Kidney (tissue), 14 donors: ENCODE data around the gene FAM107B. TPM values are rescaled to one million over a fixed set of nuclear protein-coding genes. Genes with fewer than 3 reads are reported as not detected.

Experiments
- DNase-seq, 5 donors: peaks; one replicate each; pipeline ENCODE4 v3.0.0-alpha.2; 2013 to 2020
- FAIRE-seq: peaks from 2 replicates; lab custom pipeline; 2012; peaks lifted over from hg19 to GRCh38; lab: Jason Lieb, UNC
- H3K27ac ChIP-seq, 2 donors: one replicate each; pipeline ENCODE4 v1.7.0; 2013; ENCODE audit warnings: low read depth in 2 of 2, low read length in 2 of 2, inconsistent platforms in 1 of 2
- H3K27me3 ChIP-seq: one replicate; pipeline ENCODE4 v1.7.1; 2013; ENCODE audit warnings: low read length, inconsistent platforms; ENCODE audit not compliant: control insufficient read depth, insufficient read depth
- H3K36me3 ChIP-seq, 3 donors: one replicate each; pipeline versions ENCODE4 v1.7.0 to v1.7.1; 2013; ENCODE audit warnings: low read length in 3 of 3, control low read depth in 1 of 3, inconsistent platforms in 1 of 3; ENCODE audit not compliant: insufficient read depth in 3 of 3, control insufficient read depth in 2 of 3
- H3K4me1 ChIP-seq, 3 donors: one replicate each; pipeline versions ENCODE4 v1.7.0 to v1.7.1; 2013; ENCODE audit warnings: low read length in 3 of 3, inconsistent platforms in 1 of 3, low read depth in 1 of 3; ENCODE audit not compliant: control insufficient read depth in 2 of 3, insufficient read depth in 2 of 3
- H3K4me3 ChIP-seq, 3 donors: one replicate each; pipeline versions ENCODE4 v1.7.0 to v1.8.1; 2013; ENCODE audit warnings: low read length in 3 of 3, control low read depth in 1 of 3, inconsistent platforms in 1 of 3
- H3K9ac ChIP-seq, 3 donors: one replicate each; pipeline versions ENCODE4 v1.7.0 to v1.7.1; 2013; ENCODE audit warnings: low read length in 3 of 3, control low read depth in 1 of 3, inconsistent platforms in 1 of 3
- H3K9me3 ChIP-seq, 3 donors: one replicate each; pipeline versions ENCODE4 v1.7.0 to v1.7.1; 2013; ENCODE audit warnings: low read length in 3 of 3, control low read depth in 1 of 3, inconsistent platforms in 1 of 3; ENCODE audit not compliant: control insufficient read depth in 2 of 3, insufficient read depth in 1 of 3
- intact Hi-C: fragments of 100-400 bp; cut with DNase I; formaldehyde crosslinking; loops from one replicate; pipeline ENCODE4 v1.11.1; 2022
- polyA plus RNA-seq: library from polyadenylated mRNA; stranded (reverse); fragments of 350-450 nt; fragmentation: Illumina TruSeq; extraction: RNeasy Lipid Tissue Mini Kit (QIAGEN cat#74804); gene quantifications from one replicate; pipeline ENCODE4 v1.2.3, GENCODE V29; 2014; ENCODE audit warnings: low read depth, low replicate concordance; ENCODE audit not compliant: insufficient read depth
- total RNA-seq: library from RNA; stranded (reverse); fragmentation: NEBNext Ultra II Directional; extraction: Animal tissue kit (Norgen Biotek cat#: 25700); gene quantifications from one replicate; pipeline ENCODE4 v1.2.1, GENCODE V29; 2021
- TF ChIP-seq, protein P1 (sequence below): IDR thresholded peaks from 3 replicates; pipeline ENCODE4 v1.5.1; 2012; ENCODE audit warnings: mild to moderate bottlenecking, moderate library complexity, borderline replicate concordance; ENCODE audit not compliant: insufficient read depth; ENCODE audit errors: extremely low read depth
- donor health status: control.
- donor health status: control.
- donor health status: control.
- donor health status: control.
- donor health status: control.
- donor health status: DM: yes; HTN: yes; CAD: no.
- donor health status: Normal renal cell carcinoma (clear cell type).

The FAM107B gene
- total and polyA plus RNA-seq, 2 donors from 2014 or later, result 105 to 122 TPM

DNA sequence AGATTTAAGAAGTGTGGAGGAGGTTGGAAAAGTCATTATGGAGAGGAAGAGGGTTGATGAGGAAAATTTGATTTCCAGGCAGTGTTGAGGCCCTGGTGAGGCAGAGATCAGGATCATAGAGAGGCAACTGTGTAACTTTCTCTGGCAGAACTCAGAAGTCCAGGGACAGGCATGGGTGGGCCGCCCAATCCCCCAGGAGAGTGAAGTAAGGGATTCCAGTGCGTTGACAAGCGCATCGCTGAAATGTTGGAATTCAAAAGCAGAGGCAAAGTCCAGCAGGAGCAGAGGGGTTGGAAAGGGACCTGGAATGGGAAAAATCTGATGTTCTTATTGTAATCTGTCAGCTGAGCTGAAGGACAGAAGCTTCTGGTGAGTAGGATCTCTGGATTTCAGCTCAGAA is 207.3 kb downstream of the FAM107B start:
- H3K4me1 ChIP-seq, result peaks cover 0 to 22% (median 9%) of the 10 kb centered on the region in 3 donors
- H3K27me3 ChIP-seq, result no peaks in the 10 kb centered on the region
- H3K9ac ChIP-seq, result no peak overlapping the region
- H3K27ac ChIP-seq, result peak overlapping the region in 1 of 2 donors; percentile 70
- no peaks in the 10 kb centered on the region for H3K9me3 ChIP-seq
- FAIRE-seq (no peak), DNase-seq (no peak)
- TF ChIP-seq, protein P1, sequence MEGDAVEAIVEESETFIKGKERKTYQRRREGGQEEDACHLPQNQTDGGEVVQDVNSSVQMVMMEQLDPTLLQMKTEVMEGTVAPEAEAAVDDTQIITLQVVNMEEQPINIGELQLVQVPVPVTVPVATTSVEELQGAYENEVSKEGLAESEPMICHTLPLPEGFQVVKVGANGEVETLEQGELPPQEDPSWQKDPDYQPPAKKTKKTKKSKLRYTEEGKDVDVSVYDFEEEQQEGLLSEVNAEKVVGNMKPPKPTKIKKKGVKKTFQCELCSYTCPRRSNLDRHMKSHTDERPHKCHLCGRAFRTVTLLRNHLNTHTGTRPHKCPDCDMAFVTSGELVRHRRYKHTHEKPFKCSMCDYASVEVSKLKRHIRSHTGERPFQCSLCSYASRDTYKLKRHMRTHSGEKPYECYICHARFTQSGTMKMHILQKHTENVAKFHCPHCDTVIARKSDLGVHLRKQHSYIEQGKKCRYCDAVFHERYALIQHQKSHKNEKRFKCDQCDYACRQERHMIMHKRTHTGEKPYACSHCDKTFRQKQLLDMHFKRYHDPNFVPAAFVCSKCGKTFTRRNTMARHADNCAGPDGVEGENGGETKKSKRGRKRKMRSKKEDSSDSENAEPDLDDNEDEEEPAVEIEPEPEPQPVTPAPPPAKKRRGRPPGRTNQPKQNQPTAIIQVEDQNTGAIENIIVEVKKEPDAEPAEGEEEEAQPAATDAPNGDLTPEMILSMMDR, result no peak
- no peak overlapping the region for H3K4me3 ChIP-seq
- intact Hi-C loops, result no loop called here
- peaks cover 0 to 9% (median 2%) of the 10 kb centered on the region in 3 donors for H3K36me3 ChIP-seq

- Histone ChIP-seq H3K4me3 (no peak overlapping the region), H3K9ac (no peak overlapping the region), H3K27ac (no peak overlapping the region), H3K9me3 (no peaks in the 10 kb centered on the region), H3K4me1 (peaks cover 0 to 17% (median 9%) of the 10 kb centered on the region in 3 donors), H3K36me3 (peaks cover 0 to 9% (median 2%) of the 10 kb centered on the region in 3 donors), H3K27me3 (no peaks in the 10 kb centered on the region)
- TF ChIP-seq, protein P1, result no peak
- FAIRE-seq, result no peak
- DNase-seq, result no peak
- intact Hi-C loops, result no loop called here
Observed at GRCh38 chr10:14566498-14566897, 208.2 kb downstream of the FAM107B start.

DNA sequence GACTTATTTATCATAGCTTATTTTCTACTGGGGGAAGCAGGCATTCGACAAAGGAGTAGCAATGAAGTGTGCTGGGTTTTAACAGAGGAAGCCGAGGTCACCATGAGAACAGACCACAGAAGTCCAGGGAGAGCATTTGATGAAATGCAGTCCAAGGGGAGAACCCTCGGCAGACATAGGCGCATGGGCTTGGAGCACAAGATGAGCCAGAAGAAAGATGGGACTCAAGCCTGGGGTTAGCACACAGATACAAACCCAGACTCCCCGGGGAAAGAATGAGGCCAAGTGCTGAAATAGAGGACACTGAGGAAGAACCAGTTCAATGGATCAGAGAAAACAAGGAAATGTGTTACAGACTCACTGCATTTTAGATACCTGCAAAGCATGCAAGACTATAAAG is 209.5 kb downstream of the FAM107B start:
- intact Hi-C loops, result no loop called here
- Histone ChIP-seq H3K4me3 (no peak overlapping the region), H3K27me3 (no peaks in the 10 kb centered on the region), H3K9ac (no peak overlapping the region), H3K36me3 (peaks cover 0 to 9% (median 2%) of the 10 kb centered on the region in 3 donors), H3K9me3 (no peaks in the 10 kb centered on the region), H3K4me1 (peaks cover 0 to 21% (median 9%) of the 10 kb centered on the region in 3 donors), H3K27ac (no peak overlapping the region)
- no peak for FAIRE-seq
- DNase-seq, result no peak
- TF ChIP-seq, protein P1, result no peak

GRCh38 chr10:14564268-14564744 is 210.4 kb downstream of the FAM107B start:
- Histone ChIP-seq H3K4me3 (no peak overlapping the region), H3K9ac (no peak overlapping the region), H3K27ac (peak overlapping the region in 1 of 2 donors; percentile 16), H3K36me3 (peaks cover 0 to 9% (median 2%) of the 10 kb centered on the region in 3 donors), H3K4me1 (peaks cover 0 to 20% (median 9%) of the 10 kb centered on the region in 3 donors), H3K27me3 (no peaks in the 10 kb centered on the region), H3K9me3 (no peaks in the 10 kb centered on the region)
- no peak for DNase-seq
- TF ChIP-seq, protein P1, result no peak
- intact Hi-C loops, result no loop called here
- FAIRE-seq, result no peak
